Activated gamma-delta T cell treated with Interleukin-2 at 50 U/mL for 16 hours (primary cell): ENCODE data around the gene TYW1B.
"Not testable (repeated sequence)": the region's sequence is repeated elsewhere in the genome, so short reads cannot be mapped to it uniquely, and the experiment has no call there.

ENCODE experiments used
- DNase-seq: peaks from one replicate; pipeline ENCODE4 v3.0.0-alpha.2; 2020

The TYW1B gene

DNA sequence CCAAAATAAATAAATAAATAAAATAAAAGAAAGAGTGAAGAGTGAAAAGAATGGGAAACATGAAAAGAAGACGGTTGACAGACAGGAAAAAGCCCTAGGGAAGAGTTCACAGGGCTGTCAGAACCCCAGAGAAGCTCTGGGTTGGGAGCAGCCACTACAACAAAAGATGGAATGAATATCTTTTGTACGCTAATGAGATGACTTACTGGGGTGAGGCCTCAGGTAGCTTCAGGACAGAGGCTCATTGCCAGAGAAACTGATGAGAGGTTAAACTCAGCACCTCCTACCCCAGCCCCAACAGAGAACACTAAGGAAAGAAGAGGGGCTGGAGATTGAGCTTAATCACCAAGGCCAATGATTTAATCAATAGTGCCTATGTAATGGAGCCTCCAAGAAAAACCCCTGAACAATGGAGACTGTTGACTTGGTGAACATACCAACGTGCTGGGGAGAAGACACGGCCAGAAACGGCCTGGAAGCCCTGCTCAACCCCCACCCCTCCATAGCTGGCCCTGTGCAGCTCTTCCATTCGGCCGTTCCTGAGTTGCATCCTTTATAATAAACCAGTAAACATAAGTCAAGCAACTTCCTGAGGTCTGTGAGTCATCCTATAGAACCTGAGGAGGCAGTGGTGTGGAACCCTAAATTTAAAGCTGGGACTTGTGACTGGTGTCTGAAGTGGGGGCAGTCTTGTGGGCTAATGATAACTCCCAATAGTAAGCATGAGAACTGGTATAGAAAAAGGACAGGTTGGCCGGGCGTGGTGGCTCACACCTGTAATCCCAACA lies 11.4 kb downstream of the TYW1B start:
- DNase-seq: not testable (repeated sequence)

DNA sequence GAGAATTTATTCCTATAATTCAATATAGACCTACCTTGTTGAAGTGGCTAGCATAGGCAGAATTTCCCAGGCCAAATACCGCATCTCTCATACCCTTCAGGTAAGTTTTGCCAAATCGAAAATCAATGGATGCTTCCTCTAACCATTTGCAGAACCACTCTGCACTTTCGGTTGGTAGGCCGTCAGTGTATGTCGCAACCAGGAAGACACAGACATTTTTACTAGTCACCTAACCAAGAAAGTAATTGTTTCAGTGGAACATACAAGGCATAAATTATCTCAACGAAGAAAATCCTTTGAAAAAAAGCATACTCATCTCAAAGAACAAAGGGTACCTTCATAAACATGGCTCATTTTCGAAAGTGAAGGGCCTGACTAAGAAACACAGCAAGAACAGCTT lies 17.6 kb downstream of the TYW1B start:
- not testable (repeated sequence) for DNase-seq

DNA sequence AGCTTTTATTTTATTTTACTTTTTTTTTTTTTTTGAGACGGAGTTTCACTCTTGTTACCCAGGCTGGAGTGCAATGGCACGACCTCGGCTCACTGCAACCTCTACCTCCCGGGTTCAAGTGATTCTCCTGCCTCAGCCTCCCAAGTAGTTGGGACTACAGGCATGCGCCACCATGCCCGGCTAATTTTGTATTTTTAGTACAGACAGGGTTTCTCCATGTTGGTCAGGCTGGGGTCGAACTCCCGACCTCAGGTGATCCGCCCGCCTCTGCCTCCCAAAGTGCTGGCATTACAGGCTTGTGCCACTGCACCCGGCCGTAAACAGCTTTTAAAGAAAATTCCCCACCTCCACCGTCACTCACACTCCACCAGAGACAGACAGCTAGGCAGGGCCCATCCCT lies 19.5 kb downstream of the TYW1B start:
- not testable (repeated sequence) for DNase-seq

DNA sequence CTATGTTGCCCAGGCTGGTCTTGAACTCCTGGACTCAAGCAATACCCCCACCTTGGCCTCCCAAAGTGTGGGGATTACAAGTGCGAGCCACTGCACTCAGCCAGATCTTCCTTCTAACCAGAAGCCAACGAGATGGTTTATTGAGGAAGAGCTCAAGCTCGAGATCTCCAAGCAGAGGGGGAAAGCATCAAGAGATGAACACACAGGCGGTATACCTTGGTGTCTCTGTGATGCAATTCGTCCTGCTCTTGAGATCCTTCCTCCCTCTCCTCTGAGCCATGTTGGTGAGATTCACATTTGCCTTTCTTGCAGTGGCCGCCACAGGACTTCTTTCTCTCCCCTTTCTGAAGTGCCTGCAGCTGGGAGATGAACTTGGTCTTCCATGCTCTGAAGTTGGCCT lies 21.1 kb downstream of the TYW1B start:
- DNase-seq: not testable (repeated sequence)

DNA sequence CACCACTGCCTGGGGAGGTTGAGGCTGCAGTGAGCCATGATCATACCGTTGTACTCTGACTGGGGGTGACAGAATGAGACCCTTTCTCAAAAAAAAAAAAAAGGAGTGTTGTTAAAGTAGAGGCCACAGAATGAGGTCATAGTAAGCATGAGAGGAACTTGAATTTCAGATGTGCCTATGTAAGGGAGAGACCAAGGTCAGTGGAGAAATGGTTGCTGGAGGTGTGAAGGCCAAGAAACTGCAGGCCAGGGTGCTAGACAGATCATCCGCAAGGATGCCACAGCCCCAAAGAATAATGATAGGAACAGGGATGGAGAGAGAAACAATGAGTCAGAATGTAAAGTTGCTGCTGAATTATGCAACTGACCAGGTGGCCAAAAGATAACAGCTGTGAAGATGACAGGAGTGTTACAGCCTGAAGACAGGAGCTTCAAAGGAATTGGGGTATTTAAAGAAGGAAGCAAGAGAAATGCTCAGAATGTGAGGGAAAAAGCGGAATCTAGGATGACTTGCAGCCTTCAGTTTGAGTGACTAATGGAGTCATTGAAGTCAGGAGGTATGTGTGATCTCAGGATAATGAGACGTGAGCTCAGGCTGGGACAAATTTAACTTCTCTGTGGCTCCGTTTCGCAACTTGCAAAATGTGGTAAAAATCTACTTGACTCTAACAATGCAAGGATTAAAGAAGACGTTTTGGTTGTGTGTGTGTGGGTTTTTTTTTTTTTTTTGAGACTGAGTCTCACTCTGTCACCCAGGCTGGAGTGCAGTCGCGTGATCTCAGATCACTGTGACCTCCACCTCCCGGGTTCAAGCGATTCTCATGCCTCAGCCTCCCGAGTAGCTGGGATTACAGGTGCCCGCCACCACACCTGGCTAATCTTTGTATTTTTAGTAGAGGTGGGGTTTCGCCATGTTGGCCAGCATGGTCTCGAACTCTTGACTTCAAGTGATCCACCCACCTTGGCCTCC lies 22.2 kb downstream of the TYW1B start:
- DNase-seq: no peak

DNA sequence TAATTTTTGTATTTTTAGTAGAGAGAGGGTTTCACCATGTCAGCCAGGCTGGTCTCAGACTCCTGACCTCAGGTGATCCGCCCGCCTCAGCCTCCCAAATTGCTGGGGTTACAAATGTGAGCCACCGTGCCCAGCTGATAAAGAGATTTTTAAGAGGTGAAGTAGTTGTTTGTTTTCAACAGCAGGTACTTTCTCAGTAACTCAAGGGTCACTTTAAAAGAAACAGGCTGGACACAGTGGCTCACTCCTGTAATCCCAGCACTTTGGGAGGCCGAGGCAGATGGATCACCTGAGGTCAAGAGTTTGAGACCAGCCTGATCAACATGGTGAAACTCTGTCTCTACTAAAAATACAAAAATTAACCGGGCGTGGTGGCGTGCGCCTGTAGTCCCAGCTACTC lies 24.2 kb downstream of the TYW1B start:
- DNase-seq: not testable (repeated sequence)

DNA sequence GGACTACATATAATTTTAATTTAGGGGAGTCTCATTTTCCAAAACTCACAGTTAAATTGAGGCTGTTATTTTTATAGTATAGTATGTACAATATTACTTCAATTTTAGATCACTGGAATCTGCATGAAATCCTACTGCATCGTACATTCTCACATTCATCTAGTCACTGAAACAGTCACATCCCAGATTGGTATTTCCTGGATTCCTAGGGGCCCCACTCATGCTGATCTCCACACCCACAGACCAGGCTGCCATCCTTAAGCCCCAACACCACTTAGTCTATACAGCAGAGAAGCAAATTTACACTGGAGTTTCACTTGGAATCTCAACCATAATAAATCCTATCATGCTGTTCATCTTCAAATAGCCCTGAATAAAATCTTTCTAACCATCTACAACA lies 26.4 kb downstream of the TYW1B start:
- DNase-seq: not testable (repeated sequence)

DNA sequence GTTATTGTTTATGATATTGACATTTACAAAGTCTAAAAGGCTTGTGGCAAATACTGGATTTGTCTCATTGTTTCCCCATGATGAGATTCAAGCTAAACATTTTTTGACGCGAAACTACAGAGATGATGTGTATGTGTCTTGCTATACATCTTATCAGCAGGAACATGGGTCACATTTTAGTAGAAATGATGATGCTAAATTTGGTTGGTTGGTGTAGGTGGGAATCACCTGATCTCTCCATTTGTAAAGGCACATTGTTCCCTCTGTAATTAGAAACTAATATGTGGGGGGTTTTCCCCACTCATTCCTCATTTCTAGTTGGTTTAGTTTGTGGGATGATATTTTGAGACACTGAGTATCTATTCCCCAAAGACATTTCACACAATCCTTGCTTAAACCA lies 32.6 kb downstream of the TYW1B start:
- not testable (repeated sequence) for DNase-seq

DNA sequence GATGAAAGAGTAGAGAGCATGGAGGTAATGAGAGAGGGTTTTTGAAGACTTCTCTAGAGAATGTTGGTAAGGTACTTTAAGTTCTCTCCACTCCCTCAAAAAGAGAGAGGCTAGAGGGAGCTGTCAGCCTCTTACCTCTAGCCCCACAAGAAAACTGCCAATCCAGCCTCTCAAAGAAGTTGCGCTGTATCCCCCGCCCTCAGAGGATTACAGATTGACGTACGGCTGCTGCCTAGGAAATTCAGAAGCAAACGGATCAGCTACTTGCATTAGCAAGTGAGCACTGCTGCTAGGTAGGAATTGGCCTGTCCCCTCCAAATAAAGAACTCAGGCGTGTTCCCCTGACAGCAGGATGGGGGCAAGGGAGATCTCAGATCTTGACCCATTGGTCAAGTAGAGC lies 34.2 kb downstream of the TYW1B start:
- DNase-seq: no peak

DNA sequence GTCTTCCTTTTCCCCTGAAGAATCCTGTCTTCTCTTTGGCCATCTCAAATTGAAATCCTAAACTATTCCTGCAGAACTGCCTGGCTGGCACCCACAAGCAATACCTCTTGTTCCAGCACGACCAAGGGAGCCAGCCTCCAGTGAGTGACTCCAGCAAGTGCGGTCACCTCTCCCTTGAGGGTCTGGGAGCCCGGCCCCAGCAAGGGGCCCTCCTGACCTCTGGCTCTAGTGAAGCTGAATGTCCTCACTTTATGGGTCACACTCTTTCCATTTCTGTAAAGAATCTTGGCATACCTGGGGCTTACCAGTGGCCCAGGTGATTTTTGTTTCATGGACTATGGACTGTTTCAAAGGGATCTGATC lies 37.3 kb downstream of the TYW1B start:
- not testable (repeated sequence) for DNase-seq

DNA sequence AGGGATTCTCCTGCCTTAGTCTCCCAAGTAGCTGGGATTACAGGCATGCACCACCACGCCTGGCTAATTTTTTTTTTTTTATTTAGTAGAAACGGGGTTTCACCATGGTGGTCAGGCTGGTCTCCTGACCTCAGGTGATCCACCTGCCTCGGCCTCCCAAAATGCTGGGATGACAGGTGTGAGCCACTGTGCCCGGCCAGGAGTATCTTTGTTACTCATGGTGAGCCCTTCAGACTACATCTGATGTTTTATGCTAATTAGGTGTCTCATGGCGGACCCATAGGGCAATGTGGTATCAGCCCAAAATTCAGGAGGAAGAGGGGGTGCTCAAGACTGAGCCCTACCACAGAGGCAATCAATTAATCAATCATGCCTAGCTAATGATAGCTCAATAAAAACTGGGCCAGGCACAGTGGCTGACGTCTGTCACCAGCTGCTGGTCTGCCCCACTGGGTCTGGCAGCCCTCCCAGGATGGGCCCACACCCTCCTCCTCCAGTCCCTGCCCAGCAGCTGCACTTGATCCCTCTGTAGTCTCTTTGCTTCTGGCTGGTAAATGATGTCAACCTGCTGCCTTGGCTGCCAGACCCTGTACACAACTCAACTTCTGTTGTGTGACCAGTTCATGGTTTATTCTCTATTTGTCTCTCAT lies 37.8 kb downstream of the TYW1B start:
- DNase-seq: not testable (repeated sequence)

DNA sequence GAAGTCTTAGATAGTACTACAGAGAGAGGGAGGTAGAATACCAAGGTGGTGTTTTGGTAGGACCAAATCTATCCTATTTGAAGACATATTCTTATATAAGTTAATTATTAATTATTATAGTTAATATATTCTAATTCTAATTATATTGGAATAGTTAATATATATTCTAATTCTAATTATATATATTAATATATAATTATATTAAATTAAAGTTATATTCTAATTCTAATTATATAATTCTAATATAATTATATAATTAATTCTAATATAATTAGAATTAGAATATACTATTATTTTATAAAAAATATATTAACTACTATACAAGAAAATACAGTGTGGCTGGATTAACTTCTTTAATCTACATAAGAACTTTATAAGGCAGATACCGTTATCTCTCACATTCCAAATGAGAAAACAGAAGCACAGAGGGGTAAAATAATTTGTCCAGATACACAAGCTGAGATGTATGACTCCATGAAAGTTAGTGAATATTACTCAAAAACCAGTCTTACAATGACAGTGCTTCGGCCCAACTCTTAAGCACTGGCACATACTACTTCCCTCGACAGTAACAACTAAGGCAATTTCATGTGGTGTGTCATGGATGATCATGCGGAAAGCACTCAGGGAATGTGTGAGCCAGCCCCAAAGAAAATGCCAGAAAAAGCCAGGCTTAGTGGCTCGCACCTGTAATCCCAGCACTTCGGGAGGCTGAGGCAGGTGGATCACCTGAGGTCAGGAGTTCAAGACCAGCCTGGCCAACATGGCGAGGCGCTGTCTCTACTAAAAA lies 42.6 kb downstream of the TYW1B start:
- DNase-seq: no peak

DNA sequence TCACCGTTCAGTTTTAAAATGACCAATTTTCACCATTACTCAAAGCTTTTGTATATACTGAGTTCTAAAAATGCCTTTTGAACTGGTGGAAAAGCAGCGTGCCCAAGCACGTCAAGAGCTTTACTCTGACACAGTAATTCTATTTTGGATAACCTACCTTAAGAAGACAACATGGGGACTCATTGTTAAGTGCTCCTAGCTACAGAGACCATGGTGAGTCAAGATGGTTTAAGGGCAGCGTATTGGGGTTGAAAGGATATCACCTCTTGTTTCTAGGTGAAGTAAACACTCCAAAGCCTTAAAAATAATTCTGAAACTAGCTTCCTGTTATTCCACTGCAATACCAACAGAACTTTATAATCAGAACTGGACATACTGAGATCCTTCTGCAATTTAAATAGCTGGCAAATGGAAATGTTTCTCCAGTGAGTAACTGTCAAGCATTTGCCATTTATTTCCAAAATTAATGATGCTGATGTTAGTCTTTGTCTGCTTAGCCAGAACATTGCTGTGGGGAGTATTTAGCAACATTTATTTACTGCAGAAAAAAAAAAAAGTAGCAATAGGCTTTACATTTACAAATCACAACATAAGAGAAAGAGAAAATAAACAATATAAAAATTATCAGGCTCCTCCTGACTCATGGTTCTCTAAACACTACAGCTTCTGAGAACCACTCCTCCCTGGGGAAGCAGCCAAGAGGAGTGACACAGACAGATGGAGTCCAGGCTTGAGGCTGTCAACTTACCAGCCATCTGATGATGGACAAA lies 44.2 kb downstream of the TYW1B start:
- DNase-seq: not testable (repeated sequence)

DNA sequence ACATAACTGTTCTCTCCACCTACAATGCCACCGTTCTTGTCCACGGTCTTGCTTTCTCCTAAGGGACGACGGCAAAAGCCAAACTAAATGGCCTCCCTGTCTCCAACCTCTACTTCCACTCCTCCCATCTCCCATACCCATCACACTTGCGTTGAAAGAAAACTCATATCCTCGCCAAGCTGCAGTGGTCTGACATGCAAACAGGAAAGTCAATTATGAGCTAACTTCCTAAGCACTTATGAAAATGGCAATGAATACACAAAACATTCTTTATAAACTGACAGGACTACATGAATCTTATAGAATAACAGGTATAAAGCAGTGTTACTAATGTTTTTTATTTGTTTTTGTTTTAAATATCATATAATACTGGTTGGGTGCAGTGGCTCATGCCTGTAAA lies 46.4 kb downstream of the TYW1B start:
- no peak for DNase-seq

DNA sequence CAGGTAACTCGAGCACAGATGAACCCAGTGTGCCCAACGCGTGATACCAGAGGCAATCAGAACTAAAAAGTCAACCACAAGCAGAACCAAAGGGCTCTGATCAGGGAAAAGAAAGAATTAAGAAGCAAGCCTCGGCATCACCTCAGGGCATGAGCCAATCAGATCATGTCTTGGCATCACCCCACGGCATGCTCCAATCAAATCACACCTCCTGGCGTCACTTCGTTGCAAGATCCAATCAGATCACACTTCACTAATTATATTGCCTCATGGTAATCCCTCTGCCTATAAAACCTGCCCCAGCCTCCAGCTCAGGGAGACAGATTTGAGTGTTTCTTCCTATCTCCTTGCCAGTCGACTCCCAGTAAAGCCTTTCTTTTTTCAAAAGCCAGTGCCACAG lies 46.8 kb downstream of the TYW1B start:
- no peak for DNase-seq

DNA sequence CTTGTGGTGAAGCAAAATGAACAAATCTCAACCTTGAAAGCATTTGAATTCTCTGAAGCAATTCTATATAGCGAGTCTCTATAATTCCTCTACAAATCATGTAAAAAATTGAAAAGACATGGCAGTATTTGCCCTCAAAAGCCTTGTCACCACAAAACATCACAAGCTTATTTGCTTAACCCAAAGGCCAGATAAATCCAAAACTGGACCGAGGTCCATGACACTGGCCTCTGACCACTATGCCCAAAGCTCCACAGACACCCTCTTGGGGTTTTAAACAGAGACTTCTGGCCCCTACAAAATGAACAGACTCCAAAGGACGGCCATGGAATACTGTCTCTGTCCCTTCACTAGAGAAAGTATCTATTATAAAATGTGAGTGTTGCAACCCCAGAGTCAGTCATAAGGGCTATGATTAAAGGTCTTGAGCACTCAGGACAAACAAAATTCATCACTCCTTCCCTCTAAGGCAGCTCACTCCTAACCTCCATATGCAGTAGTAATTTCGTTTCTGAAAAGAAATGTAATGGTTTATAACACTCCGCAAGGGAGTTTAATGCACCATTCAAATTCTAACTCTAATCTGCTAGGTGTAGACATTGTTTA lies 47.6 kb downstream of the TYW1B start:
- not testable (repeated sequence) for DNase-seq

DNA sequence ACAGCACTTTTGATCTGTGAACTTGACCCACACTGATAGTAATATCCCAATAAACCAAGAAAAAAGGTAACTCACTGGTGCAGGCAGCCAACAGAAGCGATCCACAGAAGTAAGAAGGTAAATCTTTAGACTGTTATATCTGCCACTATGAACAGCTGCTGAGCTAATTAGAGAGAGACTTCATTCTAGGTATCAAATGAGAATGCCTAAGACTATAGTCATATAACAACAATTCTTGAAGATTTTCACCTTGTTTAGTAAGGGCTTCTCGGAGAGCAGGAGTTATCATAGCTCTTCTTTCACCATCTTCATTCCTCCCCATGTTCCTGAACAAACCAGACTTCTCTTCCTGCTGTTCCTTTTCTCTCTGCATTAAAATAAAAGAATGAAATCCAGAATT lies 50.8 kb downstream of the TYW1B start:
- DNase-seq: not testable (repeated sequence)

DNA sequence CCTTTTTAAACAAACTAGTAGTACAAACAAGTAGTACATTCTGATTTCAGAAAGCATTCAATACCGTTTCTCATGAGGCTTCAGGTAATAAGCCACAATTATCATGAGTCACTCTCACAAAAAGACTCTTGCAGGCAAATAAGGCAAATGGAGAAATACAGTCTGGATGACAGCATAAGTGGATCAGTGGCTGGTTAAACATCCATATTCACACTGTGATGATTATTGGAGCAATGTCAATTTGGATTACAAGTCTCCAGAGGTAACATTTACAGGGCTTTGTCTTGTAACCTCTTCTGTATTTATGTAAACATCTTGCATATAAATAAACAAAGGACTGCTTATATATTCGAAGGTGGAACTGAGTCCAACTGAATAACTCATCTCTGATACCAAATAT lies 55.4 kb downstream of the TYW1B start:
- not testable (repeated sequence) for DNase-seq

DNA sequence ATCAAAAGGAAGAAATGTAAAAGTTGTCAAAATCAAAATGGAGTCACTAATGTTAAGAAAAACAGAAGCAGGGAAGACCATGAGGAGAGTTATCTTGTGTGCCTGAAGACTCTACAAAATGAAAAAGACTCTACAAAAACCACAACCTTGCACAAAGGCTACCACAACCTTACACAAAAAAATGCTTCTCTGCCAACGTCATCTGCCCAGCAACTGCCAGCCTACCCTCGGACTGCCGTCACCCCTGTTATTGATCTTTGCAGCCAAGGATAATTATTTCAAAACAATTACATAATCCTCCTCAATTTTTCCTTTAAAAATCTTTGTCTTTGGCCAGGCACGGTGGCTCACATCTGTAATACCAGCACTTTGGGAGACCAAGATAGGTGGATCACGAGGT lies 61.0 kb downstream of the TYW1B start:
- DNase-seq: not testable (repeated sequence)

DNA sequence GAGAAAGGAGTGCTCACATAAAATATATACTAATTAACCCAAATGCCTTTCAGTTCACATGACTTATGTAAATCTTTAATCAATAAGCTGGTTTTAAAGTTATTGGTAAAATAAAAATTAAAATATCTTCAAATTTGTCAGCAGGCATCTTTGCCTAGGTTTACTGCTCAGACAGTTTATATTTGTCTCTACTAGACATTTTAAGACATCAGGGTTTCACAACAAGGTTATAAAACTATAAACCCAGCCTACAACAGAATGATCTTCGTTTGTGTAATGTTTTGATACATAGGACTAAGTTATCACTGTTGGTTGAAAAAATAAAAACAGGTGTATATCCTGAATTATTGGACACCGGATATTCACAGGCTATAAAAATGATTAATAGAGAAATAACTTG lies 67.4 kb downstream of the TYW1B start:
- no peak for DNase-seq

DNA sequence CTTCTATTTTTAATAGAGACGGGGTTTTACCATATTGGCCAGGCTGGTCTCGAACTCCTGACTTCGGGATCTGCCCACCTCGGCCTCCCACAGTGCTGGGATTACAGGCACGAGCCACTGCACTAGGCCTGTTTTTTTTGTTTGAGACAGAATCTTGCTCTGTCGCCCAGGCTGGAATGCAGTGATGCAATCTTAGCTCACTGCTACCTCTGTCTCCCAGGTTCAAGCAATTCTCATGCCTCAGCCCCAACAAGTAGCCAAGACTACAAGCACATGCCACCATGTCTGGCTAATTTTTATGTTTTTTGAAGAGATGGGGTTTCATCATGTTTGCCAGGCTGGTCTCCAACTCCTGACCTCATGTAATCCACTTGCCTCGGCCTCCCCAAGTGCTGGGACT lies 73.7 kb downstream of the TYW1B start:
- DNase-seq: no peak
